Cardiac septum (tissue), 1 donor: ENCODE measurements around the gene KIRREL3. TPM values are rescaled to one million over a fixed set of nuclear protein-coding genes. Genes with fewer than 3 reads are reported as not detected.
A peak's percentile ranks its signal among the peaks of the same experiment; 100 is the strongest.

ENCODE experiments used
- DNase-seq: peaks from one replicate; pipeline ENCODE4 v3.0.0-alpha.2; 2020; ENCODE audit warnings: low spot score
- intact Hi-C: fragments of 100-400 bp; cut with DNase I; formaldehyde crosslinking; loops from one replicate; pipeline ENCODE4 v1.14.0; 2022
- total RNA-seq: library from RNA; stranded (reverse); fragmentation: NEBNext Ultra II Directional; extraction: Animal tissue kit (Norgen Biotek cat#: 25700); gene quantifications from one replicate; pipeline ENCODE4 v1.2.1, GENCODE V29; 2021
- donor health status: DM: no; HTN: no; CAD: no.

KIRREL3 gene
- total RNA-seq, 1 donor from 2014 or later, result 0.30 TPM

GRCh38 chr11:126461096-126461440 lies 539.5 kb downstream of the KIRREL3 start:
- no peak for DNase-seq
- intact Hi-C loops, result no loop called here

- no peak for DNase-seq
- intact Hi-C loops, result no loop called here
Measured at GRCh38 chr11:126460417-126461095, 540.0 kb downstream of the KIRREL3 start.

DNA sequence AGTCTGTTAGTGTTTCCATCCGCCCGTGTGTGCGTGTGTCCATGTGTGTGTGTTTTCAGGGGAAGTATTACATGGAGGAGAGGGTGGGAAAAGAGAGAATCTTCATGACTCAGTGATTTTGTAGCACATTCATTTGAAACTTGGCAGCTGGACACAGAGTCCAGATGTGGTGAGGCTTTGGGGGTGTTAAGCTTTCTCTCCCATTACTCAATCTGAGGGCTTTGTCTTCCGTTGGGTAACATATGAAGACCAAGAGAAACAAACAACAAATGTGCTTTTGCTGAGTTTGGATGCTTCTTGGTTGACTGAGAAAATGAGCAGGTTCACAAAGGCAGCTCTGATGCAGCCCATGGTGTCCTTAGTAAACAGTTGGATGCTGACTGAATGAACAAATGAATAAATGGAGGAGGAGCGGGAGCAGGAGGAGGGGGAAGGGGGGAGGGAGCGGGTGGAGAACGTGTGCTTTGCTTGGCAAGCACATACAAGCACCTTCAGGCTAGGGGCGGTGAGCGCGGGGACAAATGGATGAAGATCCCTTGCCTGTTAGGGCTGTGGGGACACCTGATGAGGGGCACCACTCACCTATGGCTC lies 540.8 kb downstream of the KIRREL3 start:
- intact Hi-C loops, result no loop called here

GRCh38 chr11:126457817-126458216 lies 542.8 kb downstream of the KIRREL3 start:
- DNase-seq, result no peak
- intact Hi-C loops, result no loop called here

More for the DNA sequence above, 540.8 kb downstream of the KIRREL3 start:
- no peak for DNase-seq

GRCh38 chr11:126456783-126457542 lies 543.6 kb downstream of the KIRREL3 start:
- DNase-seq, result no peak
- intact Hi-C loops, result no loop called here

DNA sequence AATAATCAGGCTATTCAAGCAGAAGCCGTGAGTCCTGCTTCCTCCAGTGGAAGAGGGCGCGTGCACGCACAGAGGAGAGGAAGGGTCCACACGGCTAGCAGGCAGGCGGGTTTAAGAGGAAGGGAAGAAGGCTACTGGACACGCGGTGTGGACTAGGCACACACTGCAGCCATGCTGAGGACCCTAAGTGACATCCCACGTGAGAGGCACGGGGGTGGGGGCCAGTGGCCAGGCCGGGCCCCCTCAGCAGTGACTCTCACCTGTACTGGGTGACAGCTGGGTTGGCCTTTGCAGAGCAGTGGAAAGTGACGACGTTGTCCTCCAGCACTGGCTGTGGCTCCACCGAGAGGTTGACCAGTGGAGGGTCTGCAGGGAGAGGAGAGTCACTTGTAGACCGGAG lies 544.5 kb downstream of the KIRREL3 start:
- intact Hi-C loops, result no loop called here
- DNase-seq, result no peak

DNA sequence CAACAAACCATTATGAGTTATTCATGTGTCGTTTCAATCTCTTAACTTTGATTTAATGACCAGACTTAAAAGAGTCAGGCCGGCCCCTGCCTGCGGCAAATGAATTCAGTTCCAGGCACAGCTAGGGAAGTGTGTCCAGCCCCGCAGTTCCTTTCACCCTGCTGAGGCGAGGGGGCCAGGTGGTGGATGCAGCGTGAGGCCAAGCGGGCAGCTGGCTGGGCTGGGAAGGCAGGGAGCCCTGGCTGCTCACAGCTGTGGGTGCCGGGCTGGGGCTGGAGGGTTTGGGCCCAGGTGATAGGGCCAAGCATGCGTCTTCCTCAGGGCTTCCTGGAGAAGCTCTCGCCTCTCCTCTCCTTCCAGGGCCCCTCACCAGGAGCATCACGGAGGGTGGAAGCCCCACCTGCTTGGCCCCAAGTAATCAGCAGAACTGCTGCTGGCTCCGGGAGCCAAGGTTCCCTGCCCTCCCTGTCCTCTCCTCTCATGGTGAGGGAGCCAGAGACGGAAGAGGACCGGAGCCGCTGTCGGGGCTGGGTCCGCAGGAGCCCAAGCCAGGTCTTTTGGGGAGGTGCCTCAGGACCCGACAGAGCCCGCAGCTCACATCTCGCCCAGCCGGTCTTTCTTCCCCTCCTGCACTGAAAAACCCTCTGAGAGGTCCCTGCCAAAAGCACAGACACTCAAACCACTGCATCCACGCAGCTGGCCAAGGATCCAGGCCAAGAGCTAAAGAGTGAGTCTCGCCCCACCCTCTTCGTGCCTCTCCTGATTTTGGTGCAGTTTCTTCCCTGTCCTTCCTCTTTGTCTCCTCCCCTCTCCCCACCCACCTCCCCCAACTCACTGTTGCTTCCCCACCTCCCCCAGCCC lies 548.1 kb downstream of the KIRREL3 start:
- DNase-seq, result no peak
- intact Hi-C loops, result no loop called here

DNA sequence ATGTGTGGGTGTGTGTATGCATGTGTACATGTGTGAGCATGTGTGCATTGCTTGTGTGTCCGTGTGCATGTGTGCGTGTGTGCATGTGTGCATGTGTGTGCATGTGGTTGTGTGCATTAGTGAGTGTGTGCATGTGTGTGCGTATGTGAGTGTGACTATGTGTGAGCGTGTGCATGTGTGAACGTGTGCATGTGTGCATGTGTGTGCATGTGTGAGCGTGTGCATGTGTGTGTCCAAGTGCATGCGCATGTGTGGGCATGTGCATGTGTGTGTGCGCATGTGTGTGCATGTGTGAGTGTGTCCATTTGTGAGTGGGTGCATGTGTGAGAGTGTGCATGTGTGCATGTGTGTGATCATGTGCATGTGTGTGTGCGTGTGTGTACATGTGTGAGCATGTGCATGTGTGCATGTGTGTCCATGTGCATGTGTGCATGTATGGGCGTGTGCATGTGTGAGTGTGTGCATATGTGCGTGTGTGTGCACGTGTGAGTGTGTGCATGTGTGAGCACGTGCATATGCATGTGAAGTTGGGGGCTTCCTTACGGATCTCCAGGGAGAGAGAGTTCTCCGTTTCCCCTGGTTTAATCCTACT lies 549.3 kb downstream of the KIRREL3 start:
- intact Hi-C loops, result no loop called here
- DNase-seq, result no peak

DNA sequence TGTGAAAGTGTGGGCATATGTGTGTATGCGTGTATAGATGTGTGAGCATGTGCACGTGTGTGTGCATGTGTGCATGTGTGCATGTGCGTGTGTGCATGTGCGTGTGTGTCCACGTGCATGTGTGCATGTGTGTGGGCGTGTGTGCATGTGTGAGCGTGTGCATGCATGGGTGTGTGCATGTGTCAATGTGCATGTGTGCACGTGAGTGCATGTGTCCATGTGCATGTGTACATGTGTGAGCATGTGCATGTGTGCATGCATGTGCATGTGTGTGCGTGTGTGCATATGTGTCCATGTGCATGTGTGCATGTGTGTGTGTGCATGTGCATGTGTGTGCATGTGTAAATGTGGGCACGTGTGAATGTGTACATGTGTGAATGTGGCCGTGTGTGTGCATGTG lies 549.8 kb downstream of the KIRREL3 start:
- intact Hi-C loops, result no loop called here
- DNase-seq, result no peak

DNA sequence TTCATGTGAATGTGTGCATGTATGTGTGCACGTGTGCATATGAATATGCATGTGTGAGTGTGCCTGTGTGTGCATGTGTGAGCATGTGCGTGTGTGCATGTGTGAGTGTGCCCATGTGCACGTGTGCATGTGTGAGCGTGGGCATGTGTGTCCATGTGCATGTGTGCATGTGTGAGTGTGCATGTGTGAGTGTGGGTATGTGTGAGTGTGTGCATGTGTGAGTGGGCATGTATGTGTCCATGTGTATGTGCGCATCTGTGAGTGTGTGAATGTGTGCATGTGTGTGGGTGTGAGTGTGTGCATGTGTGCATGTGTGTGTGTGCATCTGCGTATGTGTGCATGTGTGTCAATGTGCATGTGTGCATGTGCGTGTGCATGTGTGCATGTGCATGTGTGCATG lies 550.4 kb downstream of the KIRREL3 start:
- intact Hi-C loops, result no loop called here
- DNase-seq, result no peak

- DNase-seq, result no peak
Measured at GRCh38 chr11:126446581-126446980, 554.0 kb downstream of the KIRREL3 start.

GRCh38 chr11:126444072-126444471 lies 556.5 kb downstream of the KIRREL3 start:
- DNase-seq, result no peak
- intact Hi-C loops, result no loop called here

More at GRCh38 chr11:126446581-126446980, 554.0 kb downstream of the KIRREL3 start:
- intact Hi-C loops, result no loop called here

GRCh38 chr11:126443120-126443519 lies 557.5 kb downstream of the KIRREL3 start:
- intact Hi-C loops, result no loop called here
- no peak for DNase-seq

DNA sequence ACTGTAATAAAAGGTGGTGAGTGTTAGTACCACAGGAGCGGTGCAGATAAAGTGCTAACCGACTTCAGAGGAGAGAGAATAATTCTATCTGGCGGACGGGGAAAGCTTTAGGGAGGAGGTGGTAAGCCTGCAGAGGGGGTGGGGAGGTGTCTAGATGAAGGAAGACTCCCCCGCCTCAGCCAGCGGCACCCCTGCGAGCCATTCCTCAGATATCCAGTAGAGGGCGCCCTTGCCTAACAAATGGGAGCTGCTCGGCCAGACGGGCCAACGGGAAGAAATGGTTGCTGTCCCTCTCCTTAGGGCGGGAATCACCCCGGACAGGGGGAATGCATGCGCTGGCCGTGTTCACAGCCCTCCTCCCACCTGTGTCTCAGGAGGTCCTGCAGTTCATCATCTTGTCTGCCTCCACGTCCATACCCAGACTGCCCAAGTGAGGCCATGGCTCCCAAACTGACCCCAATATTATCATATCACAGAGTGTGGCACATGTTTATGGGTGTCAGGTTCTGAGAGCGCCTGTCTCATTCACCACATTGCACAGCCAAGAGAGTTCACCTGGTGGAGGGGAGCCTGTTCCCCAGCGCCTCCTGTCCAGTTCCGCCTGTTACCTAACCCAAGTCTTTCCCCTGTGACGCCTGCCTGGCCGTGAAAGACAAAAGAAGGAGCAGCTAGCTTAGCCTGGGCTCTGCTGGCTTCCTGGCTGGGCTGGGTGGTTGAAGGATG lies 559.6 kb downstream of the KIRREL3 start:
- DNase-seq, result peak; percentile 88
- intact Hi-C loops, result loop anchor here (1.0 to 2.0 kb wide), 4 partner anchors 39 to 904 kb away; no protein-coding TSS in a partner anchor

GRCh38 chr11:126440276-126440675 lies 560.3 kb downstream of the KIRREL3 start:
- no peak for DNase-seq
- intact Hi-C loops, result loop anchor here (2.0 kb wide), 3 partner anchors 129 to 905 kb away; no protein-coding TSS in a partner anchor

GRCh38 chr11:126438691-126439090 lies 561.9 kb downstream of the KIRREL3 start:
- no peak for DNase-seq
- intact Hi-C loops, result no loop called here

DNA sequence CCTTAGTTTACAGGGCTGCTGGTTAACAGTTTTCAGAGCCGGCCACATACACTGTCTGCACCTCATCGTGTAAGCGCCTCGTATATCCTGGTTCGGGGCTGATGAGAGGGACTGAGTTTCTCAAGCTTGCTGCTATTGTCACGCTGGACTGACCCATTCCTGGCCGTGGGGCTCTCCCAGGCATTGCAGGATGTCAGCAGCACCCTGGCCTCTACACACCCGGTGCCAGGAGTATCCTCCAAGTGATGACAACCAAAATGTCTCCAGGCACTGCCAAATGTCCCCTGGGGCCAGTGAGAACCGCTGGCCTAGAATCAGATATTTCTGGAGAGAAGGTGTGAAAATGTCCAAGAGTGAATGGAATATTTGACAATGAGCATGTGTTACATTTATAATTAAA lies 562.3 kb downstream of the KIRREL3 start:
- intact Hi-C loops, result no loop called here

GRCh38 chr11:126437731-126438130 lies 562.8 kb downstream of the KIRREL3 start:
- DNase-seq, result no peak
- intact Hi-C loops, result loop anchor here (2.0 kb wide), 1 partner anchor 43 kb away; no protein-coding TSS in a partner anchor

More for the DNA sequence above, 562.3 kb downstream of the KIRREL3 start:
- DNase-seq, result no peak
